Activated CD8-positive, alpha-beta memory T cell treated with anti-CD3 and anti-CD28 coated beads for 1 hour (primary cell): ENCODE results near the gene FAHD1.
"Not testable (repeated sequence)": the region's sequence is repeated elsewhere in the genome, so short reads cannot be mapped to it uniquely, and the experiment has no call there.

Source experiments
- DNase-seq, 2 donors: peaks; one replicate each; pipeline ENCODE4 v3.0.0-alpha.2; 2020; ENCODE audit warnings: low read depth in 1 of 2; ENCODE audit errors: extremely low read depth in 1 of 2

Gene FAHD1

GRCh38 chr16:1834096-1834495, 7.1 kb downstream of the FAHD1 start:
- DNase-seq: no peak

- DNase-seq: no peak
Observed at GRCh38 chr16:1839554-1839953, 12.5 kb downstream of the FAHD1 start.

- DNase-seq: no peak
Observed at GRCh38 chr16:1845985-1846384, 19.0 kb downstream of the FAHD1 start.

GRCh38 chr16:1846416-1846815, 19.4 kb downstream of the FAHD1 start:
- DNase-seq: no peak

- DNase-seq: no peak
Observed at GRCh38 chr16:1850981-1851380, 24.0 kb downstream of the FAHD1 start.

GRCh38 chr16:1851793-1852192, 24.8 kb downstream of the FAHD1 start:
- DNase-seq: no peak

- DNase-seq: no peak
Observed at GRCh38 chr16:1857433-1858097, 30.6 kb downstream of the FAHD1 start.

GRCh38 chr16:1858189-1858865, 31.3 kb downstream of the FAHD1 start:
- no peak for DNase-seq

- DNase-seq: no peak
Observed at GRCh38 chr16:1859650-1860049, 32.6 kb downstream of the FAHD1 start.

GRCh38 chr16:1861730-1862129, 34.7 kb downstream of the FAHD1 start:
- no peak for DNase-seq

GRCh38 chr16:1862394-1862793, 35.4 kb downstream of the FAHD1 start:
- no peak for DNase-seq

GRCh38 chr16:1863681-1864460, 36.9 kb downstream of the FAHD1 start:
- DNase-seq: no peak

GRCh38 chr16:1865902-1866690, 39.1 kb downstream of the FAHD1 start:
- DNase-seq: no peak

GRCh38 chr16:1870365-1871082, 43.5 kb downstream of the FAHD1 start:
- DNase-seq: no peak

- peak in 1 of 2 donors; percentile 18 for DNase-seq
Observed at GRCh38 chr16:1871974-1872635, 45.1 kb downstream of the FAHD1 start, which contains the start of gene MEIOB. Gene MEIOB (minus strand): TSS chr16:1872164. CDS start chr16:1868175, 3,989 bp downstream.

- no peak for DNase-seq
Observed at GRCh38 chr16:1874854-1875253, 47.8 kb downstream of the FAHD1 start.

- not testable (repeated sequence) for DNase-seq
Observed at GRCh38 chr16:1876066-1876465, 49.1 kb downstream of the FAHD1 start.

- no peak for DNase-seq
Observed at GRCh38 chr16:1876468-1876867, 49.5 kb downstream of the FAHD1 start.

- DNase-seq: no peak
Observed at GRCh38 chr16:1877089-1877488, 50.1 kb downstream of the FAHD1 start.

GRCh38 chr16:1877804-1878203, 50.8 kb downstream of the FAHD1 start:
- no peak for DNase-seq
